Stimulated activated naive CD4-positive, alpha-beta T cell treated with Interleukin-2 at 50 U/mL for 16 hours (primary cell): Measurements from ENCODE around the gene FAT1.

Experiments used
- DNase-seq: peaks from one replicate; lab custom pipeline; 2025; lab: John Stamatoyannopoulos, UW

Gene FAT1

GRCh38 chr4:186651624-186652023, 72.0 kb downstream of the FAT1 start:
- DNase-seq = no peak

- no peak for DNase-seq
Measured at GRCh38 chr4:186651181-186651603, 72.5 kb downstream of the FAT1 start.

DNA sequence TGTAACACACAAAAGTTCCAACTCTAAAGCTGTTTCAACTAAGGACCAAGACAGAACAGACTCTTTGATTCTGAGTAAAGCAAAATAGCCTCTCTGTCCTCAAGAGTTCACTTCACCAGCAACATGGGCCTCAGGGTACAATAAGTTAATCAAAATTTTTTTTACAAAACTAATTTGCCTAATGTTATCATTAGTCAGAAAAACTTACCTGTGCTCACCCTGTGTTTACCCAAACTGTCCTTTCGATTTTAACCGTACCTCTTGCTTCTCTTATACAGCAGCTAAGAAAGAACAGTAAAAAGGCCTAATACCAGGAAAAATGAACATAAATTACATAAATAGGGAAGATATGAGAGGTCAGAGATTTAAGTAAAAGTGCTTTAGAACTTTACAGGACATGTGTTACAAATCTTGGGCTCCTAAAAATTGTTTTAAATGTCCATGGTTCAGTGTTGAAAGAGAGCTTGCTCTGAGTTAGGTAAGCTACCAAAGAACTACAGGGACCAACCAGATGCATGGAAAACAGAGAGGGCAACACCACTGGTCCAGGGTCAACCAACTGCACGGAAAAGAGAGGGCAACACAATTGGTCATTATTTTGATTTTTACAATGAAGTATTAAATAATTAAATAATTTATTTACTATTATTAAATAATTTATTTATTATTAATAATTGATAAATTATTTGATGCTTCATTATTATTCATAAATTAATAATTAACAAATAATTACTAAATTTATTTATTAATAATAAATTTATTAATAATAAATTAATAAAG, 73.1 kb downstream of the FAT1 start:
- DNase-seq = no peak

DNA sequence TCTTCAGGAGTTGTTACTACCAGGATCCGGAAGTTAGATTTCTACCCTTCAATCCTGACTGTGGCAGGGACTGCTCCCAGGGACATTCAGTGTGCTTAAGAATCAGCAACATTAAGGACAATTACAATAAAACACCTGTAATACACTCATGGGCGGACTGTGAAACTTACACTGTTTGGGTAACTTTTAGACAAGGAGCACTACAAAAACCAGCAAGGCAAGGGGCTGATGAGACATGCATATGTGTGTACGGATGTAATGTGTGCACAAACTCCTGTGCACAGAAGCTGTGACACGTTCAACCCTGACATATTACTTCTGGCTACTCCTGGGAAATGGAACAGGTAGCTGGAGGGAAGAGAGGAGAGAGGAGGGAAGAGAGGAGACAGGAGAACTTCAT, 75.8 kb downstream of the FAT1 start:
- no peak for DNase-seq

DNA sequence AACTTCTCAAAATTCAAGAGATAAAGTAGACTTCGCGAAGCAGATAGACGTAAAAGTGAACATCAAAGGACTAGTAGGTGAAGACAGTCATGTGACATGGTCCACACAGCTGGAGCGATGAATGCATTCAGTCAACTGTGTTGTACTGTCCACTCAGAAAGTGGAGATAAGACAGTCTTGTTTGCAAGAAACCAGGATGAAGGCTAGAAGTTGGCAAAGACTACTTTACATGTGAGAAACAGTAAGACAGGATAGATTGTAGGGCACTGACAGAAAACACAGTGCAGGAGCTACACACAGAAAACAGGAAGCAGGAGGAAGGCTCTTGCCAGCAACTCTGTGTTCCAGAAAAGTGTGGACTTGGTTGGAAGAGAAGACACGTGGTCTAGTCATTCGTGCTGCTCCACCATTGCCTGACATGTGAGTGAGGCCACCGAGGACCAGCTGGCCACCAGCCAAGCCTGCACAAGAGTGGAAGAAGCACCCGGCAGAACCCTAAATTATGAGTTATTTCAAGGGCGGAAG, 78.9 kb downstream of the FAT1 start:
- no peak for DNase-seq

- DNase-seq = no peak
Measured at GRCh38 chr4:186644311-186644638, 79.4 kb downstream of the FAT1 start.

DNA sequence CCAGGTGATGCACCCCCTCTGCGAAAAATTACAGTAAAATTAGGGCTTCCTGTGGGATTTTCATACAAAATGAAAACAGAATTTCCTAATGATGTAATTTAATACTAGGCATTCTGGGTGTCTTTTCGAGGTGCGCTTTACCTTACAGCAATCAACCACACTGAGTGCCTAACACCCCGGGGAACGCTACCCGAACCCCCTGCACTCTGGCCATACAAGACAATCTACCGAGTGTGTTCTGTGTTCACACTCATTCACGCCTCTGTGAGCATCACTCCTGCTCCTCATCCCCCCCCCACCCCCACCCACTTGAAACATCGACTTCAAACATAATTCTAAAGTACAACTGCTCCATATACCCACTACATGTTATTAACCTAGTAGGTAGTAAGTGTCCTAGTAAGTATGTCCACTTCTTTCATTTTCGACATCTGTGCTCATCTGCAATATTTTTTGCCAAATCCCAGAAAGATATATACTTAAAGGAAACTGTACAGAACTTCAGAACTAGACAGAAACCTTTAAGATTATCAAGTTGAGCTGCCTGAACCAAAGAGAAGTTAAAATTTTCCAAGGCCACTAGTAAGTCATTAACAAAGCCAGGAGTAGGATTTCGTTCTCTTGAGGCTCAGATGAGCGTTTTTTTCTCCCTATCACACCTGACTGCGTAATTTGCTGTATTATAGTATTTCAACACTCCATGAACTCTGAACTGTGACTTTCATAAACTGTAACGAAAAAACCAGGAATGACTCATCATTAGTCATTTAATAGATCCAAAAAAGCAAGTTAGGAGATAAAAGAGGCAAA, 80.0 kb downstream of the FAT1 start:
- DNase-seq = no peak

DNA sequence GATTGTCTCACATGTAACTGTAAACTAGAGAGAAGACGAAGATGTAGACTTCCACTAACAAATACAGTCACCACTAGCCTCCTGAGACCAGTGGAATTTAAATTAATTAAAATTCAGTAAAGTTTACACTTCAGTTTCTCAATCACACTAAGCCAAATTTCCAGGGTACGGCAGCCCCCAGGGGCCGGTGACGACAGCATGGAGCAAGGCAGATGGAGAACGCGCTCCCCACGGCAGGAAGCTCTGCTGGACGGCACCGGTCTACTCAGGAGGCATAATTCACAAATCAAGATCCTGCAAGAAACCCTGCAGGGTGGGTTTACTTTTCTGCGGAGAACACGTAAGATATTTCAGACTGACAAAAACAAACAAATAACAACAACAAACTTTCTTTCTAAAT, 80.7 kb downstream of the FAT1 start:
- no peak for DNase-seq

DNA sequence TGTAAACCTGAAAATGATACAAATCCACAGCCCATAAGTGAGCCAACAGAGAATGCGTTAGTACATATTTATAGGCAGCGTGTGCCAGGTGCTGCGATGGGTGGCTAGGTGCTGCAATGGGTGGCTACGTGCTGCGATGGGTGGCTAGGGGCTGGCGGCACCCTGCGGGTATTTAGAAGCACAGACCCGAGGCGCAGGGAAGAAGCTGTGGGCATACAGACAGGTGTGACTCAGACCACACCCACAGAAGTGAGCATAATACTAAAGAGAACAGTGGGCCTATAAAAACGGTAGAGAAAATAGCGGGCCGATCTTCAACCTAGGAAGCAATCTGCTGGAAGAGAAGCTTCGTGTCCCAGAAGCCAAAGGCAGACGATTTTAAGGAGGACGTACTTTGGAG, 81.1 kb downstream of the FAT1 start:
- no peak for DNase-seq

GRCh38 chr4:186634591-186635128, 89.0 kb downstream of the FAT1 start:
- DNase-seq = no peak

- DNase-seq = no peak
Measured at GRCh38 chr4:186633844-186634243, 89.8 kb downstream of the FAT1 start.

DNA sequence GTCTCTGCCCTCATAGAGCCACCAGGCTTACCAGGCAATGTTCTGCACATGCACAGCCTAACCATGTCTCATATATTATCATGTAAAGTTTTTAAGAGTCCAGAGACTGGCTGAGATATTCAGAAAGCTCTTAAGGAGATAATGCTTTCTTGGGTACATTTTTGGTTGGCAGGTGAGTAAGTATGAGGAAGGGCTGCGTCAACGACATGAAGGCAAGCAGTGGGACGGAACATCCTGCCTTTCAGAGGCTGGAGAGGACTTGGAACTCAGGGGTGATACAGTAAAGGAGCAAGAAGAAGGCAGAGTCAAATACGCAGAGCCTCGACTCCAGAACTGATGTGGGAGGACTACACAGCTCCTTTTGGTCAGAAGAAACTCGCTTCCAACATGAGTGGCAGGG, 93.5 kb downstream of the FAT1 start:
- DNase-seq = no peak

DNA sequence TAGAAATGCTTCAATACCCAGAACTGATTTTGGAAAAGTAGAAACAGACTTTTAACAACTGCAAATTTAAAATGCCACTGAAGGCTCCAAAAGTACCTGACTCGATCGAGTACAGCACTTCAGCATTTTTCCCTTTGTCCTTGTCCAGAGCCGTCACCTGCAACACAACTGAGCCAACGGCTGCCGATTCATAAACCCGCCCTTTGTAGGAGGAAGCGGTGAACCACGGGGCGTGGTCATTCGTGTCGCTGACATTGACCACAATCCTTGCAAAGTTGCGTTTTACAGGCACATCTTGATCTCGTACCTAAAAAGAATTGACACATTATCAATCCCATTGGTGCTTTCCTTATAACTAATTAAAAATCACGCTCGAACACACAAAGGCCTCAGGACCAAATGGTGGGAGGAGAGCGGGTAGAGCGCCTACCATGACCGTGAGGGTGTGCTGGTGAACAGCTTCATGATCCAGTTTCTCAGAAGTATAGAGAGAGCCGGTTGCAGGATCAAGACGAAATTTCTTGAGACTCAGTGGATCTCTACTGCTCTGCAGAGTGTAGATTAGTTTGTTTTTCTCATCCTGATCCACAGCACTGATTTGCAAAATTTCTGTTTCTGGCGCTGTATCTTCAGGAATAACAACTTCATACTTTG, 95.5 kb downstream of the FAT1 start:
- no peak for DNase-seq

GRCh38 chr4:186627226-186627865, 96.3 kb downstream of the FAT1 start:
- no peak for DNase-seq

GRCh38 chr4:186624951-186625350, 98.7 kb downstream of the FAT1 start:
- DNase-seq = no peak

DNA sequence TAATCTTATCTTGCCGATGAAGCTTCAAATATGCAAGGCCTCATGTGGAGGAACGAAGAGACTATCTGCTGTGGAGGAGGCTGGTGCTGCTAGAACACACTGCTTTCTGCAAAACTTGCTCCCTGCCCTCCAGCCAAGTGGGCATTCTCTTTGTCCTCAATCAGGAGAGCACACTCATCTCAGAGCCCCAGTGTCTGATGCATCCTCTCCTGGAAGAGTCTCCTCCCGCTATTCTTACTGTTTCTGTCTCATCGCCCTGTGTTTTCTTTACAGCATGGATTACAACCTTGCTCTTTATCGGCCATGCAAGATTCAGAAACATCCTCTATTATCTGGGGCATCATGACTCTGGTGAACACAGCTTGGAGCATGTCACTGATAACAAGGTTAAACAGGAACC, 100.1 kb downstream of the FAT1 start:
- no peak for DNase-seq

GRCh38 chr4:186622788-186623464, 100.7 kb downstream of the FAT1 start:
- no peak for DNase-seq

- no peak for DNase-seq
Measured at GRCh38 chr4:186621959-186622553, 101.6 kb downstream of the FAT1 start.

DNA sequence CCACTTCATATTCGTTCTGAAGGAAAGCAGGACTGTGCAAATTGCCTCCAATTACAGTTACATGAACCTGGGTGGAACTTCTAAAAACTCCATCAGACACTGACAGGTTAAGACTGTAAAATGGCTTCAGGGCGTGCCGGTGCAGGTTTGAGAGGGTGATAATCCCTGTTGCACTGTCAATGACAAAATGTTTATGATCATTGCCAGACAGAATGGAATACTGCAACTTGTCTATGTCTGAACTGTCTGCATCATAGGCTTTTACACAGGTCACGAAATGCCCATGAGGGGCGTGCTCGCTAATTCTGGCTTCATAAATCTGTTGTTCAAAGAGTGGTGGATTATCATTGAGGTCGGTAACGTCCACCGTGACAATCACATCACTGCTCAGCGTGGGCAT, 104.6 kb downstream of the FAT1 start:
- DNase-seq = no peak

GRCh38 chr4:186617921-186618320, 105.7 kb downstream of the FAT1 start:
- no peak for DNase-seq

- no peak for DNase-seq
Measured at GRCh38 chr4:186607490-186607889, 116.2 kb downstream of the FAT1 start.
